SK-N-SH (cell line): ENCODE measurements around the gene CCDC91.

ENCODE experiments used
- CTCF ChIP-seq: fragments of 200-600 bp; sonication (generic); IDR thresholded peaks from 2 replicates; pipeline ENCODE4 v1.6.1; 2017; ENCODE audit warnings: antibody characterized with exemption, mild to moderate bottlenecking, moderate library complexity
- POLR2AphosphoS5 ChIP-seq: IDR thresholded peaks from 2 replicates; pipeline ENCODE4 v1.6.1; 2012; ENCODE audit warnings: low read depth, low read length

- TF ChIP-seq CTCF = no peak
- no peak for TF ChIP-seq POLR2AphosphoS5
These were observed 1.1 kb downstream of the CCDC91 start for GRCh38 chr12:28191051-28192048.
